ENCODE measurements around the gene CCNQ.

Gene CCNQ

DNA sequence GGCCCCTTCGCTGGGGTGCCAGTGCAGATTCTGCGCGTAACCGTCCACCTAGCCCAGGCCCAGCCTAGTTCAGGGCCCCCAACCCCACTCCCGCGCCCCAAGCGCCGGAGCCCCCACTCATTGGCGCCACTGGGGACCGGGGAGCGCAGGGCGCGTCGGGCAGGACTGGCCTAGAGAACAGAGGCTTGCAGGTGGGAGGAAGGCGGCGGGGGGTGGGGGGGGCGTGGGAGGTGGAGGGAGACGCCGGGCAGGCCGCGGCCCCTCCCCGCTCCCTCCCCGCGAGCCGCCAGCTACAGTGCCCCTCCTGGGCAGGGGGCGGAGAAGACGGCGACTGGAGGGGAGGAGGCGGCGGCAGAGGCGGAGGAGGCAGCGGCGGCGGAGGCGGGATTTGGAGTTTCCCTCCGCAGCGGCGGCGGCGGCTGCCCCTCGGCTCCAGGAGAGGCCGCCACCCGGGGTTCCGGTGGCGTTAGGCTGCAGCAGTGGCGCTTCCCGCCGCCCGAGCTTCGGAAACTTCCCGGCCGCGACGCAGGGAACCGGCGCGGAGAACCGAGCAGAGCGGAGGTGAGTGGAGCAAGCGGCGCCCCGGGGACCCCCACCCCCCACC lies 43.2 kb upstream of the CCNQ start:
- H3K36me3 ChIP-seq (ENCODE audit: control insufficient read depth, insufficient read depth, low read length), result no peaks in the 10 kb centered on the region
- no peak overlapping the region for H3K27ac ChIP-seq (ENCODE audit: low read depth, low read length)
- peaks cover 90% of the 10 kb centered on the region for H3K27me3 ChIP-seq (ENCODE audit: control insufficient read depth, insufficient read depth, low read length)
- peak overlapping the region; percentile 59 for H3K4me3 ChIP-seq (ENCODE audit: low read depth, low read length)
- peaks cover 15% of the 10 kb centered on the region; the same call in 1 of the 2 replicates for H3K9me3 ChIP-seq (ENCODE audit: control insufficient read depth, insufficient read depth, low read depth, low read length)
- H3K4me1 ChIP-seq (ENCODE audit: control insufficient read depth, insufficient read depth, low read length), result peaks cover 31% of the 10 kb centered on the region; the same call in 1 of the 2 replicates
- no peak overlapping the region for H3K9ac ChIP-seq (ENCODE audit: low read length)

DNA sequence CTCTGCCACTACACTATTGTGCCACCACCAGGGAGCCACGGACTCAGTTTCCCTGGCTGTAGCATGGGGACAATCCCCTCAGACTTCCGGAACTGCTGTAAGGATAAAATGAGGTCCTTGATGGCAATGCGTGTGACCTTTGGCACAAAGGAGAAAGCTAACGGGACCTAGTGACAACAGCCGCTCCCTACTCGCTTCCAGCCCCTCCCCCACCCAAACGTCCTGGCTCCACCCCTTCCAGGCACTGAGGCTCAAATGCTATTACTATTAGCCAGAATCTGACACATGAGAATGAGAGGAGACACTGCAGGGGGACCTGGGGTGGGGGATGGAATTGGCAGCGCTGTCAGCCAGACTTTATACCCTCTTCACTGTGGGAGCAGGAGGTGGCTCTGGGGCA lies 42.7 kb upstream of the CCNQ start:
- H3K4me3 ChIP-seq (ENCODE audit: low read depth, low read length), result peak overlapping the region; percentile 50
- H3K36me3 ChIP-seq (ENCODE audit: control insufficient read depth, insufficient read depth, low read length), result no peaks in the 10 kb centered on the region
- peaks cover 90% of the 10 kb centered on the region for H3K27me3 ChIP-seq (ENCODE audit: control insufficient read depth, insufficient read depth, low read length)
- peaks cover 15% of the 10 kb centered on the region; the same call in 1 of the 2 replicates for H3K9me3 ChIP-seq (ENCODE audit: control insufficient read depth, insufficient read depth, low read depth, low read length)
- peaks cover 29% of the 10 kb centered on the region; the same call in 1 of the 2 replicates for H3K4me1 ChIP-seq (ENCODE audit: control insufficient read depth, insufficient read depth, low read length)
- no peak overlapping the region for H3K9ac ChIP-seq (ENCODE audit: low read length)
- no peak overlapping the region for H3K27ac ChIP-seq (ENCODE audit: low read depth, low read length)

DNA sequence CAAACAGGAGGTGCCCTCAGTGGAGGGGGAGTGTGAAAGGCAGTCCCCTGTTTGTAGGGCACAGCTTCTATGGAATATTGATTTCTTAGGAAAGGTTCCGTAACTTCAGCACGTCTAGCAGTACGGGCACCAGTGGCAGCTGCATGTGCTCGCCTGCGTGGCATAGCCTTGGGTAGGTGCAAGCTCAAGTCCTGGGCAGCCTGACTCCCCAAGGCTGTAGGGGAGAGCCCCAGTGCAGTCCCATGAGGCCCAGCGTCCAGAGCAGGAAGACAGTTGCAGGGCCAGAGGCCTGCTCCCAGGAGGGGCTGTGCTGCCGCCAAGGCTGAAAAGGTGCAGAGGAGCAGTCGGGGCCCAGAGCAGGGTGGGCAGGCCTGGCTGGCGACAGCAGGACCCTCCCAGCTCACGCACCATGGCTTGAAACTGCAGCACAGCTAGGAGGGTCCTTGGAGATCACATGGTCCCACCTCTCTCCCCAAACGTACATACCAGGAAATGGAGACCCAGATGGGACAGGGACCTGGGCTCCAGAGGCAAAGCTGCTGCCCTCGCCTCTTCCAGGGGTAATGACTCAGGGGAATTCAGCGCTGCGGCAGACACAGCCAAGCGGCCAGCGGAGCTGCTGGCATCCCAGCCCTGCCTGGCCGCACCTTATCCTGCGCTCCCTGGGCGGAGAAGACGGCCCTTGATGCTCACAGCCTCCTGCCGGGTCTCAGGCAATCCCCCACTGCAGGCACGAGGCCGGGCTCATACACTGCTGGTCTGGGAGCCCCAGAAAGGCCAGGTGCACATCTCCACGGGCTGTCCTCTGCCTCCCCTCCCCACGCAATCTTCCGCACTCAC lies 42.0 kb upstream of the CCNQ start:
- no peak overlapping the region for H3K27ac ChIP-seq (ENCODE audit: low read depth, low read length)
- peaks cover 83% of the 10 kb centered on the region for H3K27me3 ChIP-seq (ENCODE audit: control insufficient read depth, insufficient read depth, low read length)
- H3K4me3 ChIP-seq (ENCODE audit: low read depth, low read length), result peak overlapping the region; percentile 50; the same call in 1 of the 2 replicates
- peaks cover 26% of the 10 kb centered on the region; the same call in 1 of the 2 replicates for H3K4me1 ChIP-seq (ENCODE audit: control insufficient read depth, insufficient read depth, low read length)
- H3K9me3 ChIP-seq (ENCODE audit: control insufficient read depth, insufficient read depth, low read depth, low read length), result peaks cover 15% of the 10 kb centered on the region; the same call in 1 of the 2 replicates
- H3K9ac ChIP-seq (ENCODE audit: low read length), result no peak overlapping the region
- no peaks in the 10 kb centered on the region for H3K36me3 ChIP-seq (ENCODE audit: control insufficient read depth, insufficient read depth, low read length)

DNA sequence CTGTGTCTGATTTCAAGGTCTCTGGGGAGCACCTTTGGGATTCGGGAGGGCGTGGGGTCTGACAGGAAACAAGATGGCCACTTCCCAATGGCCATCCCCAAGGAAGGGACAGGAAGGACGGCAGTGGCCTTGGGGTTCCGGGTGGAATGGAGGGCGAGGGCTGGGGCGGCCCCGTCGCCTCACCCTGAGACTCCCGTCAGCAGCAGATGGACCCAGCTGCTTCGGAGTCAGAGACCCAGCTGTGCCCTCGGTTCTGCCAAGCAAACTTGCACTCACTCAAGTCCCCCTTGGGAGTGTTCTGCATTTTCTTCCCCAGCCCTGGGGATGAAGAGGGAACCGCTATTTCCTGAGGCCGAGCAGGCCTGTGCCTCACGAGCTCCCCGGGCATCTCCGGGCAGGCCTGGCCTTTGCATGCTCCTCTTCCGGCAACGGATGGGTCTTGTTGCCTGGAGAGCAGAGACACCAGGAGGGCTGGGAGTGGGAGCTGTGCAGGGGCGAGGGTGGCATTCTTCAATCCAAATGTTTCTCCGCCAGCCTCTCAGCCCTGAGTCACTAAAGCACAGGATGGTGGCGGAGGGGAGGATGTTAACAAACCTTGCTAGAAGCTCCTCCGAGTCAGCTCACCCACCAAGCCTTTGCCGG lies 41.2 kb upstream of the CCNQ start:
- Histone ChIP-seq H3K4me1 (ENCODE audit: control insufficient read depth, insufficient read depth, low read length) (peaks cover 26% of the 10 kb centered on the region; the same call in 1 of the 2 replicates), H3K27me3 (ENCODE audit: control insufficient read depth, insufficient read depth, low read length) (peaks cover 75% of the 10 kb centered on the region), H3K9me3 (ENCODE audit: control insufficient read depth, insufficient read depth, low read depth, low read length) (peaks cover 19% of the 10 kb centered on the region; the same call in 1 of the 2 replicates), H3K4me3 (ENCODE audit: low read depth, low read length) (no peak overlapping the region), H3K27ac (ENCODE audit: low read depth, low read length) (no peak overlapping the region), H3K9ac (ENCODE audit: low read length) (no peak overlapping the region), H3K36me3 (ENCODE audit: control insufficient read depth, insufficient read depth, low read length) (no peaks in the 10 kb centered on the region)

DNA sequence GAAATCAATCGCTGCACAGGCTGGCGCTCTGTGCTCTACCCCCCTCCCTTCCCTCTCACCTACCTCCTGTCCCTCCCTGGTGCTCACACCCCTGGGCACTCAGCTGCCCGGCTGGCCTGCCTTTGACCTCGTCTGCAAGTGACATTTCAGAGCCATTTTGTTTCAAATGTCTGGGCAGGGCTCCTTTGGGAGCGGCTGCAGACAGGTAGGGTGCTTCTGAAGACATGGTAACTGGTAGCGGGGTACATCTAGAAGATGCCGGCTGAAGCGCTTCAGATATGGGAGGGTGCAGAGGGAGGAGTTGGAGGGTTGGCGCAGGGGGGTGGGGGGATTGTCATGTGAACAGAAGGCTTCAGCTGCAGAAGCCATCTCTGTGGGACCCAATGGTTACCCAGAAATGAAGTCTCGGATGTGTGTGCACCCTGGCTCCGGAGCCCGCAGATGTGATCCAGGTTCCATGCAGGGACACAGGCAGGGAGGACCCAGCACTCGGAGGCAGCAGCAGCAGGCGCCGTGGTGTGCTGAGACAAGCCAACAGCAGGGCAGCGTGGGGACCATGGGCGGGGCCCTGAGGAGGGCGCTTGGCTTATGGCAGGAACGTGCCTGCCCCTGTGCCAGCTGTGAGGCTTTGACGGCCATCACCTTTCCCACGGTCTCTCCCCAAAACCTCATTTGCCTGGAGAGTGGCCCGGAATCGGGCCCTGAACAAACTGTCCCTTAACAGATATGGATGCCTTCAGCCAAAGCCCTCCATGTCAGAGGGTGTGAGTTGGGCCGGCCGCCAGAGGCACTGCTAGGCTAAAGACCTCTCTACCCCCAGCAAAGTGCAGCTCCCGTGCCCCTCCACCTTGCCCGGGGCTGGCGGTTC lies 40.5 kb upstream of the CCNQ start:
- Histone ChIP-seq H3K27me3 (ENCODE audit: control insufficient read depth, insufficient read depth, low read length) (peaks cover 68% of the 10 kb centered on the region), H3K36me3 (ENCODE audit: control insufficient read depth, insufficient read depth, low read length) (no peaks in the 10 kb centered on the region)

DNA sequence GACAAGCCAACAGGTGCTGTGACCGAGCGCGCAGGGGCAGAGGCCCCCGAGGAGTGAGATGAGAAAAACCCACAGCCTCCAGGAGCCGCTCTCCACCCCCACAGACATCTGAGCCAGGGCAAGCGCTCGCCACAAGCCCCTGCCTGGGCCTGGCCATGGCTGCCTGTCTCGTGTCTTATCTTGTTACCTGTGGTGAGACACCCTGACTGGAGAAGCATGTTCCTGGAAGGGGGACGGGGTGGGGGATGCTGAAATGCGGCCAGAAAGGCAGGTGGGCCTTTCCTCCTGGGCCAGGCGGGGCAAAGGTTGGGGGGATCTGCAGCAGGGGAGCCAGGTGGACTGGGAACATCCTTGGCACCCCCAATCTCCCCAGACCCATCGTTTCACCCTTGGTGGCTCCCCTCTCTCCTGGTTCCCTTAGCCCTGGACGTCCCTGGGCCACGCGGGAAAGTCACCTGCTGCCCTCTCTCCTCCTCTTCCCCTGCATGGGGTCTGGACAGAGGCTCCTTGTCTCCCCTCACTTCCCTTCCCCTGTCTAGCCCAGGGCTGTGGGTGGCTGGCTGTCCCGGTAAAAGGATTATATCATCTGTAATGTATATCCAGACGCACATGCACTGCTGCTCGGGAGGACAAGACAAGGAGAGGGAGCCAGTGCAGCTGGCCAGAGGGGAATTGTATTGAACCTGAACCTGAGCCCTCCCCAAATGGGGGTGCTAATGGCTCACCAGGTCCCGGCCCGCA lies 39.7 kb upstream of the CCNQ start:
- H3K9ac ChIP-seq (ENCODE audit: low read length), result no peak overlapping the region
- H3K9me3 ChIP-seq (ENCODE audit: control insufficient read depth, insufficient read depth, low read depth, low read length), result peaks cover 33% of the 10 kb centered on the region; the same call in 1 of the 2 replicates
- H3K36me3 ChIP-seq (ENCODE audit: control insufficient read depth, insufficient read depth, low read length), result no peaks in the 10 kb centered on the region
- H3K27me3 ChIP-seq (ENCODE audit: control insufficient read depth, insufficient read depth, low read length), result peaks cover 62% of the 10 kb centered on the region
- H3K27ac ChIP-seq (ENCODE audit: low read depth, low read length), result no peak overlapping the region
- H3K4me3 ChIP-seq (ENCODE audit: low read depth, low read length), result no peak overlapping the region
- peaks cover 16% of the 10 kb centered on the region; the same call in 1 of the 2 replicates for H3K4me1 ChIP-seq (ENCODE audit: control insufficient read depth, insufficient read depth, low read length)

More for the DNA sequence above, 40.5 kb upstream of the CCNQ start:
- peaks cover 27% of the 10 kb centered on the region; the same call in 1 of the 2 replicates for H3K9me3 ChIP-seq (ENCODE audit: control insufficient read depth, insufficient read depth, low read depth, low read length)
- H3K27ac ChIP-seq (ENCODE audit: low read depth, low read length), result no peak overlapping the region
- H3K4me1 ChIP-seq (ENCODE audit: control insufficient read depth, insufficient read depth, low read length), result peaks cover 19% of the 10 kb centered on the region; the same call in 1 of the 2 replicates
- H3K9ac ChIP-seq (ENCODE audit: low read length), result no peak overlapping the region
- no peak overlapping the region for H3K4me3 ChIP-seq (ENCODE audit: low read depth, low read length)

DNA sequence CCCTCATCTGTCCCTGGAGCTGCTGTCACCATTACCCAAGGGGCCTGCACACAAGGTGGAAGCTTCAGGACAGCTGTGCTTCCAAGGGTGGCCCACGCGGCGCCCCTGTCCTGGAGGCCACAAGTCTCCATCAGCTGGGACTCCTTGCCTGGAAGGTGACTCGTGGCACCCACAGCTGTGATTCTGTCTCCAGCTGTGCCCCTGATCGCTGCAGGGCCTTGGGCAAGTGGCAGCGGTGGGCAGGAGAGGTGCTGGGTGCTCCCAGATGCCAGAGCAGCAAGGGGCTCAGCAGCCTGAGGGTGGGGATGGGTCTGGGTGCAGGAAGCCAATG lies 39.1 kb upstream of the CCNQ start:
- peaks cover 14% of the 10 kb centered on the region; the same call in 1 of the 2 replicates for H3K4me1 ChIP-seq (ENCODE audit: control insufficient read depth, insufficient read depth, low read length)
- H3K9me3 ChIP-seq (ENCODE audit: control insufficient read depth, insufficient read depth, low read depth, low read length), result peaks cover 33% of the 10 kb centered on the region; the same call in 1 of the 2 replicates
- no peak overlapping the region for H3K9ac ChIP-seq (ENCODE audit: low read length)
- no peak overlapping the region for H3K27ac ChIP-seq (ENCODE audit: low read depth, low read length)
- no peaks in the 10 kb centered on the region for H3K36me3 ChIP-seq (ENCODE audit: control insufficient read depth, insufficient read depth, low read length)
- H3K4me3 ChIP-seq (ENCODE audit: low read depth, low read length), result no peak overlapping the region
- H3K27me3 ChIP-seq (ENCODE audit: control insufficient read depth, insufficient read depth, low read length), result peaks cover 56% of the 10 kb centered on the region

DNA sequence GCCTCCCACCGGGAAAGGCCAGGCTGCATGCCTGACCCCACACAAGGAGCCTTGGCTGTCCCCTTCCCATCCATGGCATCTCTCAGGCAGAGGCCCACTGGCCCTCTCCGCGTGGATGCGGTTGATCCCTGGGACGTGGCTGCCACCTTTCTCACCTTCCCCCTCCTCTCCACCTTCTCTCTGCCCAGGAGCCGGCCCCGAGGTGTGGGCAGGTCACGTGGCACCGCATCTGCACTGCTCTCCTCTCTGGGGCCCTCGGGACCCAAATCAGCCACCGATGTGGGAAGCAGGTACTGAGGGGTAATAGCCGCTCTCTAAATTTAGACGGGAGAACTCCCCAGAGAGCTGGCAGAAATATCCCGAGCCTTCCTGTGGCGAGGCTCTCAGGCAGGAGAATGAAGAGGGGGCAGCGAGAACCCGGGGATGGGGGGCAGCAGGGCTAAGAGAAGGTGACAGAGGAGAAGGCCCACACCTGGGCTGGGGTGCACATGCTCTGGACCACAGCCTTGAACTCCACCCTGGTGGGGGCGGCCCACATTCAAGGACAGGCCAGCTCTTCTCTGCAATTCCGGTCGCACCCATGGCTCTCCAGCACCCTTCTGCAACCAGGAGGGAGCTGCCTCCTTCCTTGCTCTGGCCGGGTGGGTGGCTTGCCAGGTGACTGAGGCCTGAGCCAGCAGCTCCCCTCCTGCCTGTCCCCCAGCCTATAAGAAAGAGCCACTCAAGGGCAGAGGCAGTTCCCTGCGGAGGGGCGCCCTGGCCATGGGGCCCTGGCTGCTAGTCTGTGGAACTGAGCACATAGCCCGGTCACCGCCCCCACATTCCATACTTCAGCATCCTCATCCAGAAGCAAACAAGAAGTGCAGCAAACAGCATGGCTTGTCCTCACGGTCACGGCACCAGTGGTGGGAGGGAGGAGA lies 38.4 kb upstream of the CCNQ start:
- Histone ChIP-seq H3K4me1 (ENCODE audit: control insufficient read depth, insufficient read depth, low read length) (peaks cover 14% of the 10 kb centered on the region; the same call in 1 of the 2 replicates), H3K27ac (ENCODE audit: low read depth, low read length) (no peak overlapping the region), H3K36me3 (ENCODE audit: control insufficient read depth, insufficient read depth, low read length) (no peaks in the 10 kb centered on the region), H3K4me3 (ENCODE audit: low read depth, low read length) (no peak overlapping the region), H3K9me3 (ENCODE audit: control insufficient read depth, insufficient read depth, low read depth, low read length) (peaks cover 29% of the 10 kb centered on the region; the same call in 1 of the 2 replicates), H3K27me3 (ENCODE audit: control insufficient read depth, insufficient read depth, low read length) (peaks cover 49% of the 10 kb centered on the region), H3K9ac (ENCODE audit: low read length) (no peak overlapping the region)

DNA sequence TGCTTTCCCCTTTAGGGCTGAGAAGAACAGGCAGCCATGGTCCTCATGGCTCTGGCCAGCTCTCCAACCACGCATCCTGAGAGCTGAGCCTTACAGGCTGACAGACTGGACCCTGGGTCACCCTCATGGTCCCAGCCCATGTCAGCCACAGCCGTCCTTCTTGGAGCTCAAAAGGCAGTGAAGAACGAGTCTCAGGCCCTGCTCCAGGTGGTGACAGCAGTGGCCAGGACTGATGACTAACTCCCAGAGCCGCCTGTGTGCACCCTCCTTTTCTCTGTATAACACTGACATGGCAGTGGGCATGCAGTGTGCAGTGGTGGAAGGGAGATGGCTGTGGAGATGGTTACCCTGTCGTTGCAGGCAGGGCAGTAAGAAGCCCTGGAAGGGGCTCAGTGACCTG lies 37.8 kb upstream of the CCNQ start:
- Histone ChIP-seq H3K9ac (ENCODE audit: low read length) (no peak overlapping the region), H3K27ac (ENCODE audit: low read depth, low read length) (no peak overlapping the region), H3K36me3 (ENCODE audit: control insufficient read depth, insufficient read depth, low read length) (no peaks in the 10 kb centered on the region), H3K27me3 (ENCODE audit: control insufficient read depth, insufficient read depth, low read length) (peaks cover 44% of the 10 kb centered on the region), H3K4me3 (ENCODE audit: low read depth, low read length) (no peak overlapping the region), H3K9me3 (ENCODE audit: control insufficient read depth, insufficient read depth, low read depth, low read length) (peaks cover 31% of the 10 kb centered on the region; the same call in 1 of the 2 replicates), H3K4me1 (ENCODE audit: control insufficient read depth, insufficient read depth, low read length) (peaks cover 13% of the 10 kb centered on the region; the same call in 1 of the 2 replicates)

Data from HUES6 (cell line).